ENCODE results near the gene SORL1-AS1.

The SORL1-AS1 gene

GRCh38 chr11:121422675-121423074, 30.1 kb downstream of the SORL1-AS1 start:
- H3K4me3 ChIP-seq (ENCODE audit: low read depth, low read length), result no peak overlapping the region
- peak; percentile 73 for DNase-seq (ENCODE audit: low read depth)
- no peak for TF ChIP-seq CTCF (IDR thresholded peaks at IDR 0.05; ENCODE audit: low read depth, low read length, missing control alignments)

- TF ChIP-seq CTCF (IDR thresholded peaks at IDR 0.05; ENCODE audit: low read depth, low read length, missing control alignments), result peak; percentile 33
- no peak for DNase-seq (ENCODE audit: low read depth)
- H3K4me3 ChIP-seq (ENCODE audit: low read depth, low read length), result no peak overlapping the region
These were observed 31.4 kb downstream of the SORL1-AS1 start for GRCh38 chr11:121421149-121421901.

GRCh38 chr11:121420398-121420797, 32.4 kb downstream of the SORL1-AS1 start:
- TF ChIP-seq CTCF (IDR thresholded peaks at IDR 0.05; ENCODE audit: low read depth, low read length, missing control alignments), result no peak
- no peak overlapping the region for H3K4me3 ChIP-seq (ENCODE audit: low read depth, low read length)
- no peak for DNase-seq (ENCODE audit: low read depth)

GRCh38 chr11:121419836-121420235, 32.9 kb downstream of the SORL1-AS1 start:
- TF ChIP-seq CTCF (IDR thresholded peaks at IDR 0.05; ENCODE audit: low read depth, low read length, missing control alignments), result no peak
- DNase-seq (ENCODE audit: low read depth), result no peak

GRCh38 chr11:121418625-121419114, 34.1 kb downstream of the SORL1-AS1 start:
- no peak overlapping the region for H3K4me3 ChIP-seq (ENCODE audit: low read depth, low read length)
- no peak for TF ChIP-seq CTCF (IDR thresholded peaks at IDR 0.05; ENCODE audit: low read depth, low read length, missing control alignments)
- DNase-seq (ENCODE audit: low read depth), result no peak

More at GRCh38 chr11:121419836-121420235, 32.9 kb downstream of the SORL1-AS1 start:
- no peak overlapping the region for H3K4me3 ChIP-seq (ENCODE audit: low read depth, low read length)

- no peak for TF ChIP-seq CTCF (IDR thresholded peaks at IDR 0.05; ENCODE audit: low read depth, low read length, missing control alignments)
- no peak overlapping the region for H3K4me3 ChIP-seq (ENCODE audit: low read depth, low read length)
- DNase-seq (ENCODE audit: low read depth), result no peak
These were observed 35.2 kb downstream of the SORL1-AS1 start for GRCh38 chr11:121417607-121418006.
